ENCODE measurements around the gene DCBLD1. TPM values are rescaled to one million over a fixed set of nuclear protein-coding genes. Genes with fewer than 3 reads are reported as not detected.

DCBLD1 gene
- total and polyA plus RNA-seq, 9 of the 15 experiments (the other 6 are each of a cell fraction or from before 2014, with no cell fraction given), result 0.80 to 8.5 (median 6.8) TPM

DNA sequence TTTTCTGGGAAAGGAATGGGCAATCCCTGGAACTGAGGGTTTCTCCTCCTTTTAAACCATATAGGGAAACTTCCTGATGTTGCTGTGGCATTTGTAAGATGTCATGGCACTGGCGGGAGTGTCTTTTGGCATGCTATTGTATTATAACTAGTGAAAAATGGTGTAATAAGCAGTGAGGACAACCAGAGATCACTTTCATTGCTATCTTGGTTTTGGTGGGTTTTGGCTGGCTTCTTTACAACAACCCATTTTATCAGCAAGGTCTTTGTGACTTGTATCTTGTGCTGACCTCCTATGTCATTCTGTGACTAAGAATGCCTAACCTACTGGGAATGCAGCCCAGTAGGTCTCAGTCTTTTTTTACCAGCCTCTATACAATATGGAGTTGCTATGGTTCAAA is 9.1 kb upstream of the DCBLD1 start:
- DNase-seq (ENCODE audit: extremely low read depth in 1 of 4, low spot score in 3 of 4) (no peak), ATAC-seq (no peak), FAIRE-seq (no peak)
- Histone ChIP-seq H3K4me1 (replicated peaks in 1 of 2; ENCODE audit: control insufficient read depth in 2 of 2, insufficient read depth in 2 of 2, low read length in 2 of 2) (no peaks in the 10 kb centered on the region), H3K9ac (ENCODE audit: insufficient read depth in 1 of 2, low read depth in 2 of 2, low read length in 2 of 2) (no peak overlapping the region), H3K27ac (ENCODE audit: extremely low read depth, low read depth, low read length) (no peak overlapping the region), H3K9me3 (replicated peaks; ENCODE audit: control insufficient read depth, insufficient read depth, low read depth, low read length) (no peaks in the 10 kb centered on the region), H3K9me1 (ENCODE audit: control insufficient read depth, insufficient read depth, low read length) (no peaks in the 10 kb centered on the region), H3K27me3 (ENCODE audit: control insufficient read depth in 2 of 2, insufficient read depth in 2 of 2, low read length in 2 of 2) (peaks cover 9 to 17% of the 10 kb centered on the region in 2 experiments; a peak in 4 of 5 replicates), H3K79me2 (ENCODE audit: control insufficient read depth, insufficient read depth, low read length) (no peaks in the 10 kb centered on the region), H4K20me1 (replicated peaks; ENCODE audit: control insufficient read depth, insufficient read depth, low read length) (no peaks in the 10 kb centered on the region), H3K4me3 (no peak overlapping the region), H2AFZ (ENCODE audit: low read depth, low read length) (no peak overlapping the region), H3K4me2 (ENCODE audit: insufficient read depth, low read length) (no peak overlapping the region), H3K36me3 (ENCODE audit: control insufficient read depth, insufficient read depth, low read length) (no peaks in the 10 kb centered on the region)
- TF ChIP-seq TRIM24 (IDR thresholded peaks at IDR 0.05) (no peak), TAF9B (IDR thresholded peaks at IDR 0.05; ENCODE audit: partially characterized antibody) (no peak)
- POLR2A ChIA-PET, result no interaction called here
- CTCF ChIA-PET (ENCODE audit: low intra/inter-chr PET ratio), result no interaction called here
- in situ Hi-C loops (cut with MboI) (no loop called here), intact Hi-C loops (cut with micrococcal nuclease) (loop anchor here (10.0 kb wide), 1 partner anchor 201 kb away; the partner anchor contains the start of gene NUS1)
- no TSS peak for BruUV-seq (replicated peaks)
- WGBS (ENCODE audit: insufficient coverage, low coverage, missing lambda C conversion rate), result 0% methylated on average over 1 of the region's 1 CpG

DNA sequence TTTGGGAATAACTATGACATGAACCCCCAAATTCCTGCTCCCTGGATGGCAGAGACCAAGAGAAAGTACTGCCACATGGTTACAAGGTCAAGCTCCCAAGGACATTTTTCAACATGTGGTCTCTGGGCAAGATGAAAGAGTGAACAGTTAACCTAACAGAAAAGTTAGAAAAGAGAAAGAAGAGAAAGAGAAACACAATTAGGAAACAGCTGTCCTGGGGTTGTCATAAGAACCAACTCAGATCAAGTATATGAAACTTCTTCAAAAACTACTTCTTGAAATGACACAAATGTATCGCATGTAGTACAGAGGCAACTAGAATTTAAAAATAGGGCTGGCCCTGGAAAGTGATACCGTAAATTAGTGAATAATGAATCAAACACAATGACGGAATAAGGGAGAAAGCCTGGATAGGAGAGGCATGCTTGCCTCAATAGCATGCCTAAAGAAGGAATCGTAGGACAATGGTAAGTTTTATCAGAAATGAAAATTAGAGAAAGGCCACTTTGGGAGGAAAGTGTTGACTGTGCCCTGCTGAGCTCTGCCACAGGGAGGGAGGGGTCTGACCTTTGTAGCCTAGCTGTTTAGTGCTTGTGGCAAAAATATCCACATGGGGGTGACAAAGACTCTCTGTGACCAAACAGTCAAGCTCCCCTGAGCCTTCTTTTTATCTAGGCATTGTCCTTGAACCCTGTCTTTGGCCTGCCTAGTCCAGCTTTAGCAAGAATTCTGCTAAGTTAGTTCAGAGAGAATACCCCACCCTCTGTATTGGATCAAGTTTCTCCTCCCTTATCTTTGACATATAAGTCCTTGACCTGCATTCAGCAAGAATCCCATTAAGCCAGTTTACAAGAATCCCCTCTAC is 4.3 kb upstream of the DCBLD1 start:
- H2AFZ ChIP-seq (ENCODE audit: low read depth, low read length), result no peak overlapping the region
- ChIA-PET POLR2A (interaction anchor here (0.6 kb wide), 1 partner anchor 124 kb away, joined by 3 read pairs; the partner anchor contains the start of gene GOPC), CTCF (ENCODE audit: low intra/inter-chr PET ratio) (interaction anchor here (0.9 to 2.6 kb wide), 4 partner anchors 75 to 351 kb away, joined by 3 to 15 read pairs (median 6); no protein-coding TSS in a partner anchor)
- H3K9me3 ChIP-seq (replicated peaks; ENCODE audit: control insufficient read depth, insufficient read depth, low read depth, low read length), result no peaks in the 10 kb centered on the region
- H3K4me2 ChIP-seq (ENCODE audit: insufficient read depth, low read length), result no peak overlapping the region
- no peaks in the 10 kb centered on the region for H3K79me2 ChIP-seq (ENCODE audit: control insufficient read depth, insufficient read depth, low read length)
- no TSS peak for BruUV-seq (replicated peaks)
- in situ Hi-C loops (cut with MboI), result no loop called here
- peaks cover 8 to 16% of the 10 kb centered on the region in 2 experiments; a peak in 4 of 5 replicates for H3K4me1 ChIP-seq (replicated peaks in 1 of 2; ENCODE audit: control insufficient read depth in 2 of 2, insufficient read depth in 2 of 2, low read length in 2 of 2)
- FAIRE-seq (peak; percentile 88), ATAC-seq (peak; percentile 56), DNase-seq (ENCODE audit: extremely low read depth in 1 of 4, low spot score in 3 of 4) (peak; percentile 28 to 70 (median 48))
- no peaks in the 10 kb centered on the region for H3K36me3 ChIP-seq (ENCODE audit: control insufficient read depth, insufficient read depth, low read length)
- H3K4me3 ChIP-seq, result no peak overlapping the region
- H3K9me1 ChIP-seq (ENCODE audit: control insufficient read depth, insufficient read depth, low read length), result no peaks in the 10 kb centered on the region
- no peak overlapping the region for H3K27ac ChIP-seq (ENCODE audit: extremely low read depth, low read depth, low read length)
- H4K20me1 ChIP-seq (replicated peaks; ENCODE audit: control insufficient read depth, insufficient read depth, low read length), result no peaks in the 10 kb centered on the region
- 45% methylated on average over 4 of the region's 4 CpGs for WGBS (ENCODE audit: insufficient coverage, low coverage, missing lambda C conversion rate)
- H3K9ac ChIP-seq (ENCODE audit: insufficient read depth in 1 of 2, low read depth in 2 of 2, low read length in 2 of 2), result no peak overlapping the region
- H3K27me3 ChIP-seq (ENCODE audit: control insufficient read depth in 2 of 2, insufficient read depth in 2 of 2, low read length in 2 of 2), result peaks cover 3 to 7% of the 10 kb centered on the region in 2 experiments; a peak in 3 of 5 replicates
- intact Hi-C loops (cut with micrococcal nuclease), result loop anchor here (1.0 to 10.0 kb wide), 4 partner anchors 78 to 353 kb away; partner anchors contain the start of gene NUS1
- TF ChIP-seq, protein P1, sequence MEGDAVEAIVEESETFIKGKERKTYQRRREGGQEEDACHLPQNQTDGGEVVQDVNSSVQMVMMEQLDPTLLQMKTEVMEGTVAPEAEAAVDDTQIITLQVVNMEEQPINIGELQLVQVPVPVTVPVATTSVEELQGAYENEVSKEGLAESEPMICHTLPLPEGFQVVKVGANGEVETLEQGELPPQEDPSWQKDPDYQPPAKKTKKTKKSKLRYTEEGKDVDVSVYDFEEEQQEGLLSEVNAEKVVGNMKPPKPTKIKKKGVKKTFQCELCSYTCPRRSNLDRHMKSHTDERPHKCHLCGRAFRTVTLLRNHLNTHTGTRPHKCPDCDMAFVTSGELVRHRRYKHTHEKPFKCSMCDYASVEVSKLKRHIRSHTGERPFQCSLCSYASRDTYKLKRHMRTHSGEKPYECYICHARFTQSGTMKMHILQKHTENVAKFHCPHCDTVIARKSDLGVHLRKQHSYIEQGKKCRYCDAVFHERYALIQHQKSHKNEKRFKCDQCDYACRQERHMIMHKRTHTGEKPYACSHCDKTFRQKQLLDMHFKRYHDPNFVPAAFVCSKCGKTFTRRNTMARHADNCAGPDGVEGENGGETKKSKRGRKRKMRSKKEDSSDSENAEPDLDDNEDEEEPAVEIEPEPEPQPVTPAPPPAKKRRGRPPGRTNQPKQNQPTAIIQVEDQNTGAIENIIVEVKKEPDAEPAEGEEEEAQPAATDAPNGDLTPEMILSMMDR (IDR thresholded peaks at IDR 0.05 in 2 of 3, conservative IDR thresholded peaks at IDR 0.05 in 1 of 3; ENCODE audit: insufficient read depth in 2 of 3, low read depth in 1 of 3, low read length in 3 of 3), result peak; percentile 69 to 77 (median 71)
- TF ChIP-seq HEY1 (CRISPR knock-in tag; IDR thresholded peaks at IDR 0.05; ENCODE audit: borderline replicate concordance), result no peak
- TF ChIP-seq TBL1XR1 (IDR thresholded peaks at IDR 0.05; ENCODE audit: low read length in 2 of 2), result 0 out of 4 replicates have a peak, but pooled peaks of 1 of the 2 experiments have one; percentile 25
- TF ChIP-seq, protein P2, sequence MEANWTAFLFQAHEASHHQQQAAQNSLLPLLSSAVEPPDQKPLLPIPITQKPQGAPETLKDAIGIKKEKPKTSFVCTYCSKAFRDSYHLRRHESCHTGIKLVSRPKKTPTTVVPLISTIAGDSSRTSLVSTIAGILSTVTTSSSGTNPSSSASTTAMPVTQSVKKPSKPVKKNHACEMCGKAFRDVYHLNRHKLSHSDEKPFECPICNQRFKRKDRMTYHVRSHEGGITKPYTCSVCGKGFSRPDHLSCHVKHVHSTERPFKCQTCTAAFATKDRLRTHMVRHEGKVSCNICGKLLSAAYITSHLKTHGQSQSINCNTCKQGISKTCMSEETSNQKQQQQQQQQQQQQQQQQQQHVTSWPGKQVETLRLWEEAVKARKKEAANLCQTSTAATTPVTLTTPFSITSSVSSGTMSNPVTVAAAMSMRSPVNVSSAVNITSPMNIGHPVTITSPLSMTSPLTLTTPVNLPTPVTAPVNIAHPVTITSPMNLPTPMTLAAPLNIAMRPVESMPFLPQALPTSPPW (CRISPR knock-in tag; IDR thresholded peaks at IDR 0.05), result peak; percentile 26; the same call in 1 of the 2 replicates
- peak; percentile 30; the same call in 1 of the 2 replicates for TF ChIP-seq CC2D1A (IDR thresholded peaks at IDR 0.05)
- TF ChIP-seq CEBPG (CRISPR knock-in tag; IDR thresholded peaks at IDR 0.05), result no peak
- no peak for TF ChIP-seq CEBPG (tag; conservative IDR thresholded peaks at IDR 0.05 in 1 of 2, IDR thresholded peaks at IDR 0.05 in 1 of 2)
- no peak for TF ChIP-seq ZNF124 (CRISPR knock-in tag; IDR thresholded peaks at IDR 0.05)
- TF ChIP-seq STAT5A (IDR thresholded peaks at IDR 0.05; ENCODE audit: borderline replicate concordance, low read length), result no peak
